ENCODE measurements around the gene LSM11.
A peak's percentile ranks its signal among the peaks of the same experiment; 100 is the strongest.

LSM11 gene

DNA sequence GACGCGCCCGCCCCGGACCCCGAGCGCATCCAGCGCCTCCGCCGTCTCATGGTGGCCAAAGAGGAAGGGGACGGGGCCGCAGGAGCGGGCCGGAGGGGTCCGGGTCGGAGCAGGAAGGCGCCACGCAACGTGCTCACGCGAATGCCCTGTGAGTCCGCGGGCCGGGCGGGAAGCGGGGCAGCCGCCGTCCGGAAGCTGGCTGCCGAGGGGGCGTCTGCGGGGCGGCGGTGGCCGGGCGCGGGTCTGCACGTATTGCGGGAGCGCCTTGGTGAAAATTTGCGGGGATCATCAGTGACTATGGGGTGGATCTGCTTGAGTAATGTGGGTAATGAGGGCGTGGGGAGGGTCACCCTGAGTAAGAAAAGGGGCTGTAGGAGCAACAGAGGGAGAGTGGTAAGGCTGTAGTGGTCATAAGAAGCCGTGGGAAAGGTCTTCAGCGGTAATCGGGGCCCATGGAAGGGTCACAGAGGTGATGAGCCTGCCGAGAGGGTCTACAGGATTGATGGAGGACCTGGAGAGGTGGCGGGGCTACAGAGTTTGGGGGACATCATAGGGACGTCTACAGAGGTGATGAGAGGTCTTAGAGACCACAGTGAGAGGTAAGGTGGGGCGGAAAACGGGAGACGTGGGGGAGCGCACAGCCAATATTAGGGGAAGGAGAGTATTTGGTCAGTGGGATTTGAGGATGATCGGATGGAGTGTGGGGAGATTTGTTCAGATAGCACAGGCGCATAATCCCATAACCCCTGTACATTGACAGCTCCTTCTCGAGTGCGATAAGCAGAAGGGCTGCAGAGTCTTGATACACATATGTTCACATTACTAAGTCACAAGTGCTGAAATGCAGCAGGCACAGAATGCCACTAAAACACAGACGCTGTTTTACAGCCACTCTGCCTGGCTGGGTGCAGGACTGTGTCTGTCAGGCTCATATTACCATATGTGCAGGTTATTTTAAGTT, 819 bp downstream of the LSM11 start:
- peak; percentile 25 for ATAC-seq
- TF ChIP-seq, protein P1, sequence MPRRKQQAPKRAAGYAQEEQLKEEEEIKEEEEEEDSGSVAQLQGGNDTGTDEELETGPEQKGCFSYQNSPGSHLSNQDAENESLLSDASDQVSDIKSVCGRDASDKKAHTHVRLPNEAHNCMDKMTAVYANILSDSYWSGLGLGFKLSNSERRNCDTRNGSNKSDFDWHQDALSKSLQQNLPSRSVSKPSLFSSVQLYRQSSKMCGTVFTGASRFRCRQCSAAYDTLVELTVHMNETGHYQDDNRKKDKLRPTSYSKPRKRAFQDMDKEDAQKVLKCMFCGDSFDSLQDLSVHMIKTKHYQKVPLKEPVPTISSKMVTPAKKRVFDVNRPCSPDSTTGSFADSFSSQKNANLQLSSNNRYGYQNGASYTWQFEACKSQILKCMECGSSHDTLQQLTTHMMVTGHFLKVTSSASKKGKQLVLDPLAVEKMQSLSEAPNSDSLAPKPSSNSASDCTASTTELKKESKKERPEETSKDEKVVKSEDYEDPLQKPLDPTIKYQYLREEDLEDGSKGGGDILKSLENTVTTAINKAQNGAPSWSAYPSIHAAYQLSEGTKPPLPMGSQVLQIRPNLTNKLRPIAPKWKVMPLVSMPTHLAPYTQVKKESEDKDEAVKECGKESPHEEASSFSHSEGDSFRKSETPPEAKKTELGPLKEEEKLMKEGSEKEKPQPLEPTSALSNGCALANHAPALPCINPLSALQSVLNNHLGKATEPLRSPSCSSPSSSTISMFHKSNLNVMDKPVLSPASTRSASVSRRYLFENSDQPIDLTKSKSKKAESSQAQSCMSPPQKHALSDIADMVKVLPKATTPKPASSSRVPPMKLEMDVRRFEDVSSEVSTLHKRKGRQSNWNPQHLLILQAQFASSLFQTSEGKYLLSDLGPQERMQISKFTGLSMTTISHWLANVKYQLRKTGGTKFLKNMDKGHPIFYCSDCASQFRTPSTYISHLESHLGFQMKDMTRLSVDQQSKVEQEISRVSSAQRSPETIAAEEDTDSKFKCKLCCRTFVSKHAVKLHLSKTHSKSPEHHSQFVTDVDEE (CRISPR knock-in tag; IDR thresholded peaks at IDR 0.05): no peak
- TF ChIP-seq ZNF565 (CRISPR knock-in tag; conservative IDR thresholded peaks at IDR 0.05; ENCODE audit: low read depth): no peak
- TF ChIP-seq TCF4 (CRISPR knock-in tag; IDR thresholded peaks at IDR 0.05; ENCODE audit: borderline replicate concordance): no peak
- no peak for TF ChIP-seq PPARA (CRISPR knock-in tag; IDR thresholded peaks at IDR 0.05; ENCODE audit: borderline replicate concordance)
- TF ChIP-seq CSDC2 (CRISPR knock-in tag; IDR thresholded peaks at IDR 0.05): no peak
- TF ChIP-seq ARNTL (CRISPR knock-in tag; IDR thresholded peaks at IDR 0.05; ENCODE audit: borderline replicate concordance, low read depth): no peak
- no peak for TF ChIP-seq ISL1 (CRISPR knock-in tag; IDR thresholded peaks at IDR 0.05)
- no peak for TF ChIP-seq TOX (CRISPR knock-in tag; IDR thresholded peaks at IDR 0.05; ENCODE audit: borderline replicate concordance)
- TF ChIP-seq, protein P2, sequence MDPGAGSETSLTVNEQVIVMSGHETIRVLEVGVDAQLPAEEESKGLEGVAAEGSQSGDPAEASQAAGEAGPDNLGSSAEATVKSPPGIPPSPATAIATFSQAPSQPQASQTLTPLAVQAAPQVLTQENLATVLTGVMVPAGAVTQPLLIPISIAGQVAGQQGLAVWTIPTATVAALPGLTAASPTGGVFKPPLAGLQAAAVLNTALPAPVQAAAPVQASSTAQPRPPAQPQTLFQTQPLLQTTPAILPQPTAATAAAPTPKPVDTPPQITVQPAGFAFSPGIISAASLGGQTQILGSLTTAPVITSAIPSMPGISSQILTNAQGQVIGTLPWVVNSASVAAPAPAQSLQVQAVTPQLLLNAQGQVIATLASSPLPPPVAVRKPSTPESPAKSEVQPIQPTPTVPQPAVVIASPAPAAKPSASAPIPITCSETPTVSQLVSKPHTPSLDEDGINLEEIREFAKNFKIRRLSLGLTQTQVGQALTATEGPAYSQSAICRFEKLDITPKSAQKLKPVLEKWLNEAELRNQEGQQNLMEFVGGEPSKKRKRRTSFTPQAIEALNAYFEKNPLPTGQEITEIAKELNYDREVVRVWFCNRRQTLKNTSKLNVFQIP (CRISPR knock-in tag; IDR thresholded peaks at IDR 0.05; ENCODE audit: borderline replicate concordance, low read depth): no peak
- TF ChIP-seq, protein P3, sequence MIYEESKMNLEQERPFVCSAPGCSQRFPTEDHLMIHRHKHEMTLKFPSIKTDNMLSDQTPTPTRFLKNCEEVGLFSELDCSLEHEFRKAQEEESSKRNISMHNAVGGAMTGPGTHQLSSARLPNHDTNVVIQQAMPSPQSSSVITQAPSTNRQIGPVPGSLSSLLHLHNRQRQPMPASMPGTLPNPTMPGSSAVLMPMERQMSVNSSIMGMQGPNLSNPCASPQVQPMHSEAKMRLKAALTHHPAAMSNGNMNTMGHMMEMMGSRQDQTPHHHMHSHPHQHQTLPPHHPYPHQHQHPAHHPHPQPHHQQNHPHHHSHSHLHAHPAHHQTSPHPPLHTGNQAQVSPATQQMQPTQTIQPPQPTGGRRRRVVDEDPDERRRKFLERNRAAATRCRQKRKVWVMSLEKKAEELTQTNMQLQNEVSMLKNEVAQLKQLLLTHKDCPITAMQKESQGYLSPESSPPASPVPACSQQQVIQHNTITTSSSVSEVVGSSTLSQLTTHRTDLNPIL (CRISPR knock-in tag; IDR thresholded peaks at IDR 0.05; ENCODE audit: low read depth): no peak
- no peak for TF ChIP-seq OSR1 (CRISPR knock-in tag; IDR thresholded peaks at IDR 0.05)
- no peak for TF ChIP-seq BACH2 (CRISPR knock-in tag; IDR thresholded peaks at IDR 0.05; ENCODE audit: borderline replicate concordance)
- TF ChIP-seq RARB (CRISPR knock-in tag; IDR thresholded peaks at IDR 0.05): no peak
- TF ChIP-seq ZFP3 (CRISPR knock-in tag; IDR thresholded peaks at IDR 0.05): no peak
- TF ChIP-seq, protein P4, sequence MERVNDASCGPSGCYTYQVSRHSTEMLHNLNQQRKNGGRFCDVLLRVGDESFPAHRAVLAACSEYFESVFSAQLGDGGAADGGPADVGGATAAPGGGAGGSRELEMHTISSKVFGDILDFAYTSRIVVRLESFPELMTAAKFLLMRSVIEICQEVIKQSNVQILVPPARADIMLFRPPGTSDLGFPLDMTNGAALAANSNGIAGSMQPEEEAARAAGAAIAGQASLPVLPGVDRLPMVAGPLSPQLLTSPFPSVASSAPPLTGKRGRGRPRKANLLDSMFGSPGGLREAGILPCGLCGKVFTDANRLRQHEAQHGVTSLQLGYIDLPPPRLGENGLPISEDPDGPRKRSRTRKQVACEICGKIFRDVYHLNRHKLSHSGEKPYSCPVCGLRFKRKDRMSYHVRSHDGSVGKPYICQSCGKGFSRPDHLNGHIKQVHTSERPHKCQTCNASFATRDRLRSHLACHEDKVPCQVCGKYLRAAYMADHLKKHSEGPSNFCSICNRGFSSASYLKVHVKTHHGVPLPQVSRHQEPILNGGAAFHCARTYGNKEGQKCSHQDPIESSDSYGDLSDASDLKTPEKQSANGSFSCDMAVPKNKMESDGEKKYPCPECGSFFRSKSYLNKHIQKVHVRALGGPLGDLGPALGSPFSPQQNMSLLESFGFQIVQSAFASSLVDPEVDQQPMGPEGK (CRISPR knock-in tag; IDR thresholded peaks at IDR 0.05; ENCODE audit: borderline replicate concordance): no peak
- no peak for TF ChIP-seq GLIS3 (CRISPR knock-in tag; IDR thresholded peaks at IDR 0.05)

DNA sequence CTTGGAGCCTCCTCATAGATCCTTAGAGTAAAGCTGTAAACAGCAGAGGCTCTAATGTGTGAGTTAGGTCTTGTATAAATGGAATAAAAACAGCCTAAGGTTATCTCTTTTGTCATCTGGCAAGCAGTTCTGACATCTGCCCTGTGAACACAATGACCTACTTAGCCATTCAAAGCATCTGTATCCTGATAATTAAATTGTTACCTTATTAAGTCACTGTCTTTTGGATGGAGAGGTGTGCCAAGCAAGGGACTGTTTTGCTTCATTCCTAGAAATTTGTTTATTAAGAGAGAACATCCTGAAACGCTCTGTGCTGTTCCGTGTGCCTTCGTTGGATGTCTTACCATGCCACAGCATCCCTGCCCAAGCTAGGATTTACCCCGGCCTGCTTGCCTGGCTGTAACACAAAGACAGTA, 1.5 kb downstream of the LSM11 start:
- no peak for ATAC-seq
- no peak for TF ChIP-seq ZNF8 (CRISPR knock-in tag; IDR thresholded peaks at IDR 0.05)
- no peak for TF ChIP-seq OSR1 (CRISPR knock-in tag; IDR thresholded peaks at IDR 0.05)
- TF ChIP-seq TCF4 (CRISPR knock-in tag; IDR thresholded peaks at IDR 0.05; ENCODE audit: borderline replicate concordance): peak; percentile 19; the same call in 1 of the 2 replicates
- TF ChIP-seq, protein P3 (CRISPR knock-in tag; IDR thresholded peaks at IDR 0.05; ENCODE audit: low read depth): no peak
- no peak for TF ChIP-seq ZFP30 (CRISPR knock-in tag; IDR thresholded peaks at IDR 0.05)
- no peak for TF ChIP-seq TOX (CRISPR knock-in tag; IDR thresholded peaks at IDR 0.05; ENCODE audit: borderline replicate concordance)
- TF ChIP-seq RARB (CRISPR knock-in tag; IDR thresholded peaks at IDR 0.05): no peak

DNA sequence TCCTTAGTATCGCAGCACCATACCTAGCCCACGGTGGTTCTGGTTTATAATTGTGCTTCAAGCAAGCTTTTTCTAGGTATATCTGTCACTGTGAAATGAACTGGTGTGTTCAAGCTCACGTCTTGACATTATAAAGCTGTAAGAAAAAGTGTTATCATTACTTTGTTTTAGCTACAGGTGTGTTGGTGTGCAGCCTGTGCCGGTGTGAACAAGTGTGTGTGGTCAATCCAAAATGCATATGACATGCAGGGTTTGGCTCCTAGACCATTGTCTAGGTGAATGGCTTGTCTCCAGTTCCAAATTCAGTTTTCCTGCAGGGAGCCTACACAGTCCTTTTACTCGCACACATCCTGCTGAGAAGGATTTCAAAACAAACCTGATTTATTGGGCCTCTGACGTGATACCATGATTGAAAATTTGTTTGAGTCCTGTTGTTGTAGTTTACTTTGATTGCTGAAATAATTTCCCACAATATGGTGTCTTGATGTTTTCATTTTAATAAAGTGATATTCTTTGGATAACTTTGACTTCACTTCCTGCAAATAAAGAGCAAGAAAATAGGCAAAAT, 3.7 kb downstream of the LSM11 start:
- no peak for ATAC-seq
- TF ChIP-seq RARB (CRISPR knock-in tag; IDR thresholded peaks at IDR 0.05): no peak
- no peak for TF ChIP-seq ISL1 (CRISPR knock-in tag; IDR thresholded peaks at IDR 0.05)
- no peak for TF ChIP-seq ZNF70 (CRISPR knock-in tag; IDR thresholded peaks at IDR 0.05)
- TF ChIP-seq, protein P1 (CRISPR knock-in tag; IDR thresholded peaks at IDR 0.05): no peak
- no peak for TF ChIP-seq ZNF8 (CRISPR knock-in tag; IDR thresholded peaks at IDR 0.05)
- no peak for TF ChIP-seq ZC3H10 (CRISPR knock-in tag; IDR thresholded peaks at IDR 0.05)
- TF ChIP-seq, protein P3 (CRISPR knock-in tag; IDR thresholded peaks at IDR 0.05; ENCODE audit: low read depth): no peak
- TF ChIP-seq OSR1 (CRISPR knock-in tag; IDR thresholded peaks at IDR 0.05): no peak
- no peak for TF ChIP-seq BACH2 (CRISPR knock-in tag; IDR thresholded peaks at IDR 0.05; ENCODE audit: borderline replicate concordance)
- no peak for TF ChIP-seq SNAI2 (CRISPR knock-in tag; IDR thresholded peaks at IDR 0.05)
- no peak for TF ChIP-seq GLIS3 (CRISPR knock-in tag; IDR thresholded peaks at IDR 0.05)
- no peak for TF ChIP-seq CSDC2 (CRISPR knock-in tag; IDR thresholded peaks at IDR 0.05)
- TF ChIP-seq ESRRG (CRISPR knock-in tag; IDR thresholded peaks at IDR 0.05): no peak

Data from SK-N-SH treated with all-trans-retinoic acid at 6 μM for 48 hours (cell line).